HCT116 (cell line): ENCODE results near the gene KLF3. TPM values are rescaled to one million over a fixed set of nuclear protein-coding genes. Genes with fewer than 3 reads are reported as not detected.

Experiments
- ATAC-seq: fragments of 200-7000 bp; cut with Tn5 transposase; 2 replicates; pipeline ENCODE4 v1.9.1; 2020; ENCODE audit warnings: mild to moderate bottlenecking, moderate library complexity
- BruUV-seq: library from RNA; stranded (reverse); fragments of 400-500 nt; replicated peaks from 2 replicates; lab custom pipeline; 2021; lab: Mats Ljungman, UMichigan
- CTCF ChIA-PET: fragments of 300-600 bp; sonication (Branson Sonifier 250); formaldehyde crosslinking; loops from one replicate; lab custom pipeline; 2021; ENCODE audit warnings: antibody characterized with exemption; lab: Charles Lee
- POLR2A ChIA-PET: fragments of 300-600, 350-600 bp; sonication (Branson Sonifier 250); formaldehyde crosslinking; loops from one replicate; lab custom pipeline; 2021; ENCODE audit warnings: antibody characterized with exemption; lab: Charles Lee
- RAD21 ChIA-PET, 2 experiments: fragments of 300-600 bp; sonication (Branson Sonifier 250); formaldehyde crosslinking; loops; one replicate each; lab custom pipeline; 2023; ENCODE audit warnings: low total read pairs in 2 of 2; ENCODE audit not compliant: uncharacterized antibody in 2 of 2, unreplicated experiment in 2 of 2, low non-redundant PET in 1 of 2; lab: Charles Lee
- DNase-seq: peaks from one replicate; pipeline ENCODE4 v3.0.0-alpha.2; 2010; ENCODE audit warnings: low read depth, low spot score
- H2AFZ ChIP-seq: fragments of 200-600 bp; shearing (Covaris generic), sonication (generic); 2 replicates; pipeline ENCODE4 v1.6.1; 2017; ENCODE audit warnings: low read depth, mixed run types, mixed read lengths, antibody characterized with exemption, low read length; ENCODE audit not compliant: poor library complexity, severe bottlenecking
- H3K27ac ChIP-seq: 2 replicates; pipeline ENCODE4 v1.5.1; 2012; ENCODE audit warnings: low read depth, low read length
- H3K27me3 ChIP-seq: fragments of 200-600 bp; sonication (generic); 2 replicates; pipeline ENCODE4 v1.6.1; 2016; ENCODE audit warnings: mixed run types, low read length, mixed read lengths; ENCODE audit not compliant: insufficient read depth
- H3K36me3 ChIP-seq, 2 experiments: fragments of 200-500 bp in 1 of 2; fragments of 200-600 bp in 1 of 2; sonication (Bioruptor generic) in 1 of 2; sonication (generic) in 1 of 2; 2 replicates each; pipeline versions ENCODE4 v1.5.1 to v1.6.1; 2014 to 2016; ENCODE audit warnings: low read length in 2 of 2, inconsistent platforms in 1 of 2, mixed read lengths in 1 of 2, mixed run types in 1 of 2; ENCODE audit not compliant: insufficient read depth in 2 of 2, control insufficient read depth in 1 of 2
- H3K4me1 ChIP-seq, 2 experiments: fragments of 200-600 bp in 1 of 2; sonication (generic) in 1 of 2; 2 replicates each; pipeline versions ENCODE4 v1.5.1 to v1.6.1; 2012 to 2017; ENCODE audit warnings: low read length in 2 of 2, inconsistent platforms in 1 of 2, mild to moderate bottlenecking in 1 of 2, mixed read lengths in 1 of 2, mixed run types in 1 of 2, moderate library complexity in 1 of 2; ENCODE audit not compliant: insufficient read depth in 2 of 2, control insufficient read depth in 1 of 2
- H3K4me2 ChIP-seq: fragments of 200-600 bp; sonication (generic); 2 replicates; pipeline ENCODE4 v1.6.1; 2017; ENCODE audit warnings: mixed run types, low read length, mixed read lengths
- H3K4me3 ChIP-seq, 2 experiments: fragments of 200-600 bp in 1 of 2; sonication (generic) in 1 of 2; replicated peaks in 1 of 2; 2 replicates each; pipeline ENCODE4 v1.5.1; 2011 to 2016; ENCODE audit warnings: low read length in 2 of 2, control low read depth in 1 of 2, low read depth in 1 of 2, mild to moderate bottlenecking in 1 of 2, mixed read lengths in 1 of 2, mixed run types in 1 of 2
- H3K79me2 ChIP-seq: fragments of 200-600 bp; sonication (generic); 2 replicates; pipeline ENCODE4 v1.6.1; 2017; ENCODE audit warnings: mild to moderate bottlenecking, mixed run types, low read length, moderate library complexity, mixed read lengths; ENCODE audit not compliant: insufficient read depth
- H3K9ac ChIP-seq: fragments of 200-600 bp; sonication (generic); 2 replicates; pipeline ENCODE4 v1.6.1; 2016; ENCODE audit warnings: low read length, mixed read lengths
- H3K9me2 ChIP-seq: fragments of 200-600 bp; sonication (generic), shearing (Covaris generic); 2 replicates; pipeline ENCODE4 v1.6.1; 2017; ENCODE audit warnings: mixed run types, mild to moderate bottlenecking, moderate library complexity; ENCODE audit not compliant: insufficient read depth
- H3K9me3 ChIP-seq, 2 experiments: fragments of 200-500 bp in 1 of 2; fragments of 200-600 bp in 1 of 2; sonication (Bioruptor generic) in 1 of 2; sonication (generic) in 1 of 2; 2 replicates each; pipeline ENCODE4 v1.6.1; 2014 to 2017; ENCODE audit warnings: low read length in 2 of 2, mixed read lengths in 2 of 2, inconsistent platforms in 1 of 2, low read depth in 1 of 2, mild to moderate bottlenecking in 1 of 2, mixed run types in 1 of 2, moderate library complexity in 1 of 2; ENCODE audit not compliant: control insufficient read depth in 1 of 2, insufficient read depth in 1 of 2
- H4K20me1 ChIP-seq: fragments of 200-600 bp; sonication (generic), shearing (Covaris generic); 2 replicates; pipeline ENCODE4 v1.6.1; 2017; ENCODE audit warnings: mixed run types, mild to moderate bottlenecking, moderate library complexity; ENCODE audit not compliant: insufficient read depth
- CBX3 ChIP-seq: IDR thresholded peaks from 2 replicates; pipeline ENCODE4 v1.6.1; 2012; ENCODE audit warnings: low read depth
- CEBPB ChIP-seq: IDR thresholded peaks from 2 replicates; pipeline ENCODE4 v1.6.1; 2012; ENCODE audit warnings: low read depth
- ELF1 ChIP-seq: IDR thresholded peaks from 2 replicates; pipeline ENCODE4 v1.6.1; 2012; ENCODE audit warnings: low read depth, borderline replicate concordance
- EZH2 ChIP-seq: fragments of 200-600 bp; sonication (generic); IDR thresholded peaks from 2 replicates; pipeline ENCODE4 v1.6.1; 2017; ENCODE audit warnings: antibody characterized with exemption, mixed run types
- JUND ChIP-seq: IDR thresholded peaks from 2 replicates; pipeline ENCODE4 v1.6.1; 2012
- POLR2AphosphoS5 ChIP-seq: IDR thresholded peaks from 2 replicates; pipeline ENCODE4 v1.6.1; 2011; ENCODE audit warnings: mild to moderate bottlenecking, low read depth, low read length, moderate library complexity
- REST ChIP-seq: IDR thresholded peaks from 2 replicates; pipeline ENCODE4 v1.6.1; 2012; ENCODE audit warnings: low read depth
- SRF ChIP-seq: IDR thresholded peaks from 2 replicates; pipeline ENCODE4 v1.6.1; 2012; ENCODE audit warnings: low read depth
- TCF7L2 ChIP-seq: IDR thresholded peaks from 2 replicates; pipeline ENCODE4 v1.7.0; 2011; ENCODE audit warnings: borderline replicate concordance, inconsistent platforms; ENCODE audit not compliant: insufficient read depth, insufficient read length; ENCODE audit errors: extremely low read depth
- ZBTB33 ChIP-seq: IDR thresholded peaks from 2 replicates; pipeline ENCODE4 v1.6.1; 2011; ENCODE audit warnings: mild to moderate bottlenecking, low read length, moderate library complexity; ENCODE audit not compliant: insufficient replicate concordance; ENCODE audit errors: extremely low read depth
- ZNF274 ChIP-seq: fragments of 200-500 bp; sonication (Bioruptor generic); IDR thresholded peaks from 2 replicates; pipeline ENCODE4 v1.6.1; 2014; ENCODE audit warnings: mild to moderate bottlenecking, low read depth, low read length, inconsistent platforms
- intact Hi-C: fragments of 100-400 bp; cut with micrococcal nuclease; formaldehyde crosslinking; loops from 2 replicates; pipeline ENCODE4 v1.10.0; 2022
- total RNA-seq: library from RNA; stranded (reverse); gene quantifications from one replicate; pipeline ENCODE4 v1.2.1, GENCODE V29; 2021; ENCODE audit not compliant: unreplicated experiment
- TF ChIP-seq, protein P1 (sequence below): IDR thresholded peaks from 2 replicates; pipeline ENCODE4 v1.6.1; 2012

Gene KLF3
- total RNA-seq, 1 experiment from 2014 or later: 44.2 TPM

- Histone ChIP-seq H3K36me3 (no peaks in the 10 kb centered on the region), H3K4me1 (peaks cover 20 to 28% of the 10 kb centered on the region in 2 experiments), H3K9me3 (no peaks in the 10 kb centered on the region), H3K4me3 (no peak overlapping the region), H3K9me2 (no peaks in the 10 kb centered on the region), H3K27me3 (no peaks in the 10 kb centered on the region), H4K20me1 (no peaks in the 10 kb centered on the region), H2AFZ (no peak overlapping the region), H3K4me2 (no peak overlapping the region), H3K27ac (no peak overlapping the region), H3K9ac (no peak overlapping the region), H3K79me2 (no peaks in the 10 kb centered on the region)
- TF ChIP-seq CBX3 (no peak), ELF1 (no peak), REST (no peak), ZBTB33 (no peak), POLR2AphosphoS5 (no peak), ZNF274 (no peak), TCF7L2 (no peak), CEBPB (no peak), SRF (no peak), EZH2 (no peak), JUND (no peak)
- TF ChIP-seq, protein P1, sequence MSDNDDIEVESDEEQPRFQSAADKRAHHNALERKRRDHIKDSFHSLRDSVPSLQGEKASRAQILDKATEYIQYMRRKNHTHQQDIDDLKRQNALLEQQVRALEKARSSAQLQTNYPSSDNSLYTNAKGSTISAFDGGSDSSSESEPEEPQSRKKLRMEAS: no peak
- ChIA-PET POLR2A (no interaction called here), RAD21 (no interaction called here), CTCF (no interaction called here)
- intact Hi-C loops: no loop called here
- ATAC-seq (no peak), DNase-seq (no peak)
- no TSS peak for BruUV-seq
Measured at GRCh38 chr4:38619316-38619715, 44.7 kb upstream of the KLF3 start.
